ENCODE results near the gene RTEL1. TPM values are rescaled to one million over a fixed set of nuclear protein-coding genes. Genes with fewer than 3 reads are reported as not detected.

The RTEL1 gene
- total RNA-seq, 2 donors from 2014 or later: 7.3 to 50.4 TPM

- DNase-seq (no peak), ATAC-seq (no peak)
- H3K9me3 ChIP-seq: no peaks in the 10 kb centered on the region
- TF ChIP-seq CTCF (IDR thresholded peaks at IDR 0.05) (no peak), POLR2A (IDR thresholded peaks at IDR 0.05) (no peak)
- WGBS, 2 donors: 86% methylated on average over 23 of the region's 29 CpGs; no CpG with 5 or more reads in 1 of the 2 donors
- H3K4me3 ChIP-seq: no peak overlapping the region
- intact Hi-C loops (cut with DNase I): no loop called here
- H3K36me3 ChIP-seq (replicated peaks in 1 of 2; ENCODE audit: insufficient read depth in 1 of 2, low read depth in 2 of 2): no peaks in the 10 kb centered on the region
- H3K27me3 ChIP-seq: no peaks in the 10 kb centered on the region
- H3K4me1 ChIP-seq: peaks cover 23% of the 10 kb centered on the region
- peak overlapping the region in 3 of 4 donors; percentile 54 to 77 (median 73) for H3K27ac ChIP-seq
Measured at GRCh38 chr20:63687419-63688178, 29.5 kb downstream of the RTEL1 start.

- peaks cover 23% of the 10 kb centered on the region for H3K4me1 ChIP-seq
- no peaks in the 10 kb centered on the region for H3K9me3 ChIP-seq
- H3K27ac ChIP-seq: peak overlapping the region in 2 of 4 donors; percentile 73 to 77
- DNase-seq (peak in 1 of 4 donors; percentile 19), ATAC-seq (no peak)
- 80 to 83% methylated on average over 12 to 31 of the region's 31 CpGs for WGBS, 2 donors
- intact Hi-C loops (cut with DNase I): no loop called here
- TF ChIP-seq POLR2A (IDR thresholded peaks at IDR 0.05): no peak
- H3K27me3 ChIP-seq: no peaks in the 10 kb centered on the region
- H3K4me3 ChIP-seq: no peak overlapping the region
- no peaks in the 10 kb centered on the region for H3K36me3 ChIP-seq (replicated peaks in 1 of 2; ENCODE audit: insufficient read depth in 1 of 2, low read depth in 2 of 2)
Measured at GRCh38 chr20:63688228-63689045, 30.3 kb downstream of the RTEL1 start.

GRCh38 chr20:63689046-63690002, 31.2 kb downstream of the RTEL1 start:
- peak overlapping the region in 1 of 4 donors; percentile 77 for H3K27ac ChIP-seq
- no peak for ATAC-seq
- TF ChIP-seq CTCF (IDR thresholded peaks at IDR 0.05) (no peak), POLR2A (IDR thresholded peaks at IDR 0.05) (no peak)
- peak in 1 of 4 donors; percentile 27 for DNase-seq
- intact Hi-C loops (cut with DNase I): no loop called here
- no peak overlapping the region for H3K4me3 ChIP-seq
- H3K27me3 ChIP-seq: no peaks in the 10 kb centered on the region
- peaks cover 23% of the 10 kb centered on the region for H3K4me1 ChIP-seq
- WGBS, 2 donors: 91 to 95% methylated on average over 8 to 33 of the region's 44 CpGs
- no peaks in the 10 kb centered on the region for H3K9me3 ChIP-seq
- no peaks in the 10 kb centered on the region for H3K36me3 ChIP-seq (replicated peaks in 1 of 2; ENCODE audit: insufficient read depth in 1 of 2, low read depth in 2 of 2)

GRCh38 chr20:63690003-63690897, 32.1 kb downstream of the RTEL1 start:
- no peak for TF ChIP-seq CTCF (IDR thresholded peaks at IDR 0.05)
- no peak for TF ChIP-seq POLR2A (IDR thresholded peaks at IDR 0.05)
- peaks cover 21% of the 10 kb centered on the region for H3K4me1 ChIP-seq
- intact Hi-C loops (cut with DNase I): no loop called here
- no peak overlapping the region for H3K27ac ChIP-seq
- no peak overlapping the region for H3K4me3 ChIP-seq
- H3K27me3 ChIP-seq: no peaks in the 10 kb centered on the region
- no peaks in the 10 kb centered on the region for H3K36me3 ChIP-seq (replicated peaks in 1 of 2; ENCODE audit: insufficient read depth in 1 of 2, low read depth in 2 of 2)
- ATAC-seq (no peak), DNase-seq (no peak)
- 88 to 91% methylated on average over 13 to 37 of the region's 40 CpGs for WGBS, 2 donors
- no peaks in the 10 kb centered on the region for H3K9me3 ChIP-seq

Data from body of pancreas (tissue), 4 donors.